ENCODE data around the gene TNFRSF11A.

DNA sequence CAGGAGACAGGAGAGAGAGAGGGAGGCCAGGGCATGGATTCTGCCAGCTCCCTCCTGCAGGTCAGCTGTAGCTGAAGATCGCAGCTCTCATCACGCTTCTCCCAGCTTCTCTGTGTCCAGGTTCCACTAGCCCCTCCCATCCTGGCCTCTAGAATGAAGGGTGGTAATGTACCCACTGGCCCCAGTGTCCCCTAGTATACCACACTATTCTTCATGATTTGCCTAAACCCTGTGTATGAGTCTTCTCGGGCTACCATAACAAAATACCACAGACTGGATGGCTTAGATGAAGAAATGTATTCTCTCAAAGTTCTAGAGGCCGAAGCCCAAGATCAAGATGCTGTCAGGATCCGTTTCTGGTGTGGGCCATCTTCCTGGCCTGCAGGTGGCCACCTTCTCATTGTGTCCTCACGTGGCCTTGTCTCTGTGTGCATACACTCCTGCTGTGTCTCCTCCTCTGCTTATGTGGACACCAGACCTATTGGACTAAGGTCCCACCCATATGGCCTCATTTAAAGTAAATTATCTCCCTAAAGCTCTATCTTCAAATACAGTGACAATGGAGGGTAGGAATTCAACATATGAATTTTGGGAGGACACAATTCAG lies 77.3 kb downstream of the TNFRSF11A start:
- TF ChIP-seq POLR2A (IDR thresholded peaks at IDR 0.05) (no peak), CTCF (IDR thresholded peaks at IDR 0.05) (no peak), EP300 (IDR thresholded peaks at IDR 0.05) (no peak)

Data from tibial nerve (tissue), 4 donors.